ENCODE results near the gene CCL5.
A peak's percentile ranks its signal among the peaks of the same experiment; 100 is the strongest.

The CCL5 gene

GRCh38 chr17:35867574-35867973 lies 12.6 kb downstream of the CCL5 start:
- no peak for DNase-seq

GRCh38 chr17:35866341-35866950 lies 13.7 kb downstream of the CCL5 start:
- DNase-seq = no peak

- DNase-seq = no peak
Observed at GRCh38 chr17:35865412-35866340, 14.5 kb downstream of the CCL5 start.

- DNase-seq = no peak
Observed at GRCh38 chr17:35864853-35865252, 15.3 kb downstream of the CCL5 start.

GRCh38 chr17:35856603-35857002 lies 23.6 kb downstream of the CCL5 start:
- no peak for DNase-seq

- no peak for DNase-seq
Observed at GRCh38 chr17:35855965-35856364, 24.2 kb downstream of the CCL5 start.

- DNase-seq = peak; percentile 36 to 57
Observed at GRCh38 chr17:35849469-35850348, 30.5 kb downstream of the CCL5 start.

GRCh38 chr17:35847633-35848373 lies 32.4 kb downstream of the CCL5 start:
- no peak for DNase-seq

GRCh38 chr17:35847006-35847405 lies 33.2 kb downstream of the CCL5 start:
- DNase-seq = no peak

GRCh38 chr17:35846055-35846809 lies 33.9 kb downstream of the CCL5 start:
- DNase-seq = no peak

GRCh38 chr17:35844547-35844946 lies 35.6 kb downstream of the CCL5 start:
- DNase-seq = no peak

- no peak for DNase-seq
Observed at GRCh38 chr17:35843698-35844097, 36.5 kb downstream of the CCL5 start.

- no peak for DNase-seq
Observed at GRCh38 chr17:35842239-35842638, 37.9 kb downstream of the CCL5 start.

- no peak for DNase-seq
Observed at GRCh38 chr17:35841505-35841904, 38.7 kb downstream of the CCL5 start.

GRCh38 chr17:35841101-35841500 lies 39.1 kb downstream of the CCL5 start:
- no peak for DNase-seq

- DNase-seq = no peak
Observed at GRCh38 chr17:35825206-35825605, 55.0 kb downstream of the CCL5 start.

Measured in stimulated activated CD4-positive, alpha-beta T cell treated with anti-CD3 and anti-CD28 coated beads, Interleukin-2, amount 100 ng/mL, for 24 hours (primary cell).